IMR-90 (cell line): Measurements from ENCODE around the gene AKT2.

ENCODE experiments used
- CEBPB ChIP-seq: IDR thresholded peaks from 2 replicates; pipeline ENCODE4 v1.6.1; 2012; ENCODE audit warnings: low read depth, low read length, improper control_type of control experiment
- CHD1 ChIP-seq: IDR thresholded peaks from 2 replicates; pipeline ENCODE4 v1.6.1; 2012; ENCODE audit warnings: low read depth, low read length, improper control_type of control experiment
- MXI1 ChIP-seq: IDR thresholded peaks from 2 replicates; pipeline ENCODE4 v1.6.1; 2012; ENCODE audit warnings: low read depth, mild to moderate bottlenecking, low read length, moderate library complexity, borderline replicate concordance
- POLR2A ChIP-seq: IDR thresholded peaks from 2 replicates; pipeline ENCODE4 v1.6.1; 2012; ENCODE audit warnings: mild to moderate bottlenecking, low read depth, low read length
- RAD21 ChIP-seq: IDR thresholded peaks from 2 replicates; pipeline ENCODE4 v1.6.1; 2012; ENCODE audit warnings: low read length, improper control_type of control experiment
- RFX5 ChIP-seq: IDR thresholded peaks from 2 replicates; pipeline ENCODE4 v1.8.0; 2012; ENCODE audit warnings: low read depth, mild to moderate bottlenecking, low read length, moderate library complexity
- SMC3 ChIP-seq: fragments of 150-350 bp; IDR thresholded peaks from 2 replicates; pipeline ENCODE4 v1.6.1; 2016; ENCODE audit warnings: low read depth, mild to moderate bottlenecking, antibody characterized with exemption, low read length, moderate library complexity
- TF ChIP-seq, protein P1 (sequence below): conservative IDR thresholded peaks from 2 replicates; pipeline ENCODE4 v1.5.1; 2012; ENCODE audit warnings: mild to moderate bottlenecking, low read depth, low read length, improper control_type of control experiment
- TF ChIP-seq, protein P2 (sequence below): fragments of 150-350 bp; IDR thresholded peaks from 2 replicates; pipeline ENCODE4 v1.6.1; 2016; ENCODE audit warnings: low read depth, mild to moderate bottlenecking, low read length, moderate library complexity, borderline replicate concordance

- TF ChIP-seq, protein P1, sequence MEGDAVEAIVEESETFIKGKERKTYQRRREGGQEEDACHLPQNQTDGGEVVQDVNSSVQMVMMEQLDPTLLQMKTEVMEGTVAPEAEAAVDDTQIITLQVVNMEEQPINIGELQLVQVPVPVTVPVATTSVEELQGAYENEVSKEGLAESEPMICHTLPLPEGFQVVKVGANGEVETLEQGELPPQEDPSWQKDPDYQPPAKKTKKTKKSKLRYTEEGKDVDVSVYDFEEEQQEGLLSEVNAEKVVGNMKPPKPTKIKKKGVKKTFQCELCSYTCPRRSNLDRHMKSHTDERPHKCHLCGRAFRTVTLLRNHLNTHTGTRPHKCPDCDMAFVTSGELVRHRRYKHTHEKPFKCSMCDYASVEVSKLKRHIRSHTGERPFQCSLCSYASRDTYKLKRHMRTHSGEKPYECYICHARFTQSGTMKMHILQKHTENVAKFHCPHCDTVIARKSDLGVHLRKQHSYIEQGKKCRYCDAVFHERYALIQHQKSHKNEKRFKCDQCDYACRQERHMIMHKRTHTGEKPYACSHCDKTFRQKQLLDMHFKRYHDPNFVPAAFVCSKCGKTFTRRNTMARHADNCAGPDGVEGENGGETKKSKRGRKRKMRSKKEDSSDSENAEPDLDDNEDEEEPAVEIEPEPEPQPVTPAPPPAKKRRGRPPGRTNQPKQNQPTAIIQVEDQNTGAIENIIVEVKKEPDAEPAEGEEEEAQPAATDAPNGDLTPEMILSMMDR: no peak
- TF ChIP-seq POLR2A: no peak
- TF ChIP-seq SMC3: no peak
- no peak for TF ChIP-seq RFX5
- no peak for TF ChIP-seq CEBPB
- TF ChIP-seq RAD21: no peak
- TF ChIP-seq, protein P2, sequence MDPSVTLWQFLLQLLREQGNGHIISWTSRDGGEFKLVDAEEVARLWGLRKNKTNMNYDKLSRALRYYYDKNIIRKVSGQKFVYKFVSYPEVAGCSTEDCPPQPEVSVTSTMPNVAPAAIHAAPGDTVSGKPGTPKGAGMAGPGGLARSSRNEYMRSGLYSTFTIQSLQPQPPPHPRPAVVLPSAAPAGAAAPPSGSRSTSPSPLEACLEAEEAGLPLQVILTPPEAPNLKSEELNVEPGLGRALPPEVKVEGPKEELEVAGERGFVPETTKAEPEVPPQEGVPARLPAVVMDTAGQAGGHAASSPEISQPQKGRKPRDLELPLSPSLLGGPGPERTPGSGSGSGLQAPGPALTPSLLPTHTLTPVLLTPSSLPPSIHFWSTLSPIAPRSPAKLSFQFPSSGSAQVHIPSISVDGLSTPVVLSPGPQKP: no peak
- no peak for TF ChIP-seq CHD1
- TF ChIP-seq MXI1: no peak
These were observed 12.9 kb upstream of the AKT2 start for GRCh38 chr19:40298026-40298425.
